Esophagus squamous epithelium (tissue), 4 donors: Measurements from ENCODE around the gene STK32C.

ENCODE experiments used
- CTCF ChIP-seq, 6 experiments: fragments of 450-650 bp in 4 of 6; fragments of 200-600 bp in 2 of 6; sonication (generic) in 2 of 6; IDR thresholded peaks; one replicate each; pipeline ENCODE4 v1.5.1; 2016 to 2019; ENCODE audit warnings: antibody characterized with exemption in 6 of 6, mild to moderate bottlenecking in 4 of 6, moderate library complexity in 4 of 6
- POLR2A ChIP-seq, 4 donors: fragments of 450-650 bp; IDR thresholded peaks; one replicate each; pipeline ENCODE4 v1.6.1; 2017; ENCODE audit warnings: antibody characterized with exemption in 4 of 4, mild to moderate bottlenecking in 4 of 4, moderate library complexity in 3 of 4

GRCh38 chr10:132326344-132326889 is 18.7 kb upstream of the STK32C start:
- no peak for TF ChIP-seq CTCF (IDR thresholded peaks at IDR 0.05)
- no peak for TF ChIP-seq POLR2A (IDR thresholded peaks at IDR 0.05)
